ENCODE data around the gene BTN2A1.

GRCh38 chr6:26502165-26502564 lies 44.4 kb downstream of the BTN2A1 start:
- TF ChIP-seq POLR2A (IDR thresholded peaks at IDR 0.05; ENCODE audit: low read depth, low read length), result no peak
- TF ChIP-seq POLR2AphosphoS5 (IDR thresholded peaks at IDR 0.05; ENCODE audit: low read depth, low read length), result no peak
